Measurements from ENCODE around the gene C17orf50. TPM values are rescaled to one million over a fixed set of nuclear protein-coding genes. Genes with fewer than 3 reads are reported as not detected.

Gene C17orf50
- polyA plus RNA-seq, 1 donor: not detected

DNA sequence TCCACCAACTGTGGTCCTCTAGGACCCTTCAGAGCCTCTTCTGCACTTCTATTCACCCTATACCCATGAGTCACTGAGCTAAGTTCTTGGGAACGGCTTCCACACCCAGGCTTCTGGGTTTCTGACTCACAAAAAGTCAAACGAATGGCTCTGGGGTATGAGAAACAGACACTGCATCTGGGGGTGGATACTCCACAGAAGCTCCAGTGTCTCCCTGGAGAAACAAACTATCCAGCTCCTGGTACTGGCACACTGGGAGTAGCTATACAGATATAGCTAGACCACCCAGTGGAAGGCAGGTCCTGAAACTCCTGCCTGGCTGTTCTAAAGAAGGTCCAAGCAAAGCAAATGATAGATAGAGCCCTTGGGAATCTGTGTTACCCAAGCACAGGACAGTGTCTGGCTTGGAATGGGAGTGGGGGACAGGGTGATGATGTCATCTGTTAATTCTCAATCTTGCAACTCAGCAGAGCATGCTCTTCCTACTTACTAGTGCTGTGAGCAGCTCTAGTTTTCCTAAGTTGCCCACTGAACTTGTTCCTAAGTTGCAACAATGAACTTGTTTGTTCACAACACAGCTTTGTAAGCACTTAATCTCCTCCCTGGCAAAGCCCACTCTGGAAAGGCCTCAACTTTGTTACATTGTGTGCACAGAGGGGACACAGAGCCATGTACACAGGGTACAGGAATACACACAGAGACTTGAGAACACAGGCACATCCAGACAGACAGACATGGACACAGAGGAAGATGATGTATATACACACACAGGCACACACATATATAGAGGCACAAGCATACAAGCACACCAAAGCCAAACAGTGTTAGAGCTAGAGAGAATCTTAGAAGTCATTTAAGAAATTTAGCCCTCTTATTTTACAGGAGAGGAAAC lies 28.0 kb downstream of the C17orf50 start:
- no peak for DNase-seq

DNA sequence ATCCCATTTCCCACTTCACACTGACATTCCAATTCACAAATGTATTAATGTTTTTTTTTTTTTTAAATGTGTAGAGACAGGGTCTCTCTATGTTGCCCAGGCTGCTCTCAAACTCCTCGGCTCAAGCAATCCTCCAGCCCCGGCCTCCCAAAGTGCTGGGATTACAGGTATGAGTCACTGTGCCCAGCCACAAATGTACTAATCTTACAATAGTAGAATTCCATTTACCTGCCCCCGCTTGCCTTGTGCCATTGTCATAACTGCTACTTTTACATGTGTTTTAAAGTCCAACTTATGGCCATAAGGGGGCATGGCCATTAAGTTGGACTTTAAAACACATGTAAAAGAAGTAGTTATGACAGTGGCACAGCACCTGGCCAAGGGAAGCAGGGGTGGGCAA lies 30.2 kb downstream of the C17orf50 start:
- DNase-seq: no peak

DNA sequence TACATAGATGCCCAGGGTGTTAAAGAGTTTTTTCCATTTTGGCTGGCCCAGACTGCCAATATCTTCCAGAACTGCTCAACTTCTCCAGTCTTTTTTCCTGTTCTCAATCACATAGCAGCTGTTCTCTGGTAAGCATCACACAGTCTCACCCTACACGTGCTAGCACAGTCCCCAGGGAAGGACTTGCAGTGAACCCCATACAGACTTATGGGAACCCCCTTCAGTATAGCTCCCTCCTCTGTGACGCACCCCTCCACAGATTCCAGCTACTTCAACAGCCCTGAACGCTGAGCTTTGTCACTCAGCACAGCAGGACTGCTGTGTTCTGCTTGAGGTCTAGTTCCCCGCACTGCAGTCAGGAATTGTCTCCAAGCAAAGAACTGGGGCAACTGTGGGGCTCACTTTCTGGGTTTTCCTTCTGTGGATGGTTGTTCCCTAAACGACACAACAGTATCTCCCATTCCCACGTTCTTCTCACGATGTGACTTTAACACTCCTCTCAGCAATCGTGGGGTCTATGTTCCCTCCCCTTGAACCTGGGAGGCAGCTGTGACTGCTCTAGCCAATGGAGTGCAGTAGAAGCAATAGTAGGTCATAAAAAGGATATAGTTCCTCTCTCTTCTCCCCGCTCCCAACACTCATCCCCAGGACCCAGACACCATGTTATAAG lies 31.1 kb downstream of the C17orf50 start:
- DNase-seq: no peak

DNA sequence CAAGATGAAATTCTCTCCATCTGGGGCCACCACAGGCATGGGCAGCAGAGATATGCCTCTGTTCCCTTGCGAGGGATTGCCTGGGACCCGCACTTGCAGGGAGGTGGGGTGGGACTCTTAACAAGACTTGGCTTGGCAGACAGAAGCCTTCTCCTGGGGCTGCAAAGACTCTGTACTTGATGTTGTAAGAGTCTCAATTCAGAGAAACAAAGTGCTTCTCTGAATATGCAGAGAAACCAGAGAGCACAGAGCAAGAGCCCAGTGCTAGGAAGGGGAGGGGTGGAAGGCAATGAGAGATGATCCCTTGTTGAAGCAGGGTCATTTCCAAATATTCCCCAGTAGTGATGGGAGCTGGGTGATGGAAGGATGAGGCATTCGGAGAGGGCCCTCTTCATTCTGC lies 32.6 kb downstream of the C17orf50 start:
- no peak for DNase-seq

DNA sequence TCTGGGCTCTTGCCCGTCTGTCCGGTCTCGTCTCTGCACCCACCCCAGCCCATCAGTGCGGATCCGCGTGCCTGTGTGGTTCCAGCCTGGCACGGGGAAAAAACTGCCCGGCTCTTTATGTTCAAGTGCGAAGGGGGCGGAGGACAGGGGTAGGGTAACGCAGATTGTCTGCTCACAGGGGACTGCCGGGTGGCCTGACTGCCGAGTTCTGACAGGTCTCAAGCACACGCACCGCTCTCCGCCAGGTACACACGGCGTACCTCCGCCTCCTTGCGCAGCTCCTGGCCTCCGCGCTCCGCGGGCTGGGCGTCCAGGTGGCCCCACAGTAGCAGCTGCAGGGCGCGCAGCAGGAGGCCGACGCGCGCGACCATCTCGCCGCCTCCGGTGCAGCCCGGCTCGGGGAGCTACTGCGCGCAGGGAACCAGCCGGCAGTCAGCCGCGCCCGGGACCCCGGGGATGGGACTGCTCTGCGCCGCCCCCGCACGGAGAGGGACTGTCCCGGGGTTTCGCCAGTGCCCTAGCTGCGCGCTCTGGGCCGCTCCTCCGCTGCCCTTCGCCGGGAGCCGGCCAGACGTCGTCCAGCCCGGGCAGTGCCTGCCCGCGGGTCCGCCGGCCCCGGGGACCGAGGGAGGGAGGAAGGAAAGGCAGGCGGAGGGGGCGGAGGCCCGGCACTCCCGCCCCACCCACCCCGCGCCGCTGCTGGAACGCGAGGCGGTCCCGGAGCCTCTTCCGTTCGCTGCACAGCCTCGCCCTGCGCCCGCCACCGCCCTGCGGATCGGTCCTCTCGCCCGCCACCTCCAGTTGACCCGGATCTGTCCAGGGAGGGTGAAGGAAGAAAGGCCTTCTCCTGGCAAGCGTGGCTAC lies 34.6 kb downstream of the C17orf50 start, which contains the start of gene MMP28:
MMP28 (minus strand) TSS at position 635 of the 864 bp plus-strand sequence; CDS start at position 371, 264 bp downstream.
- DNase-seq: no peak

DNA sequence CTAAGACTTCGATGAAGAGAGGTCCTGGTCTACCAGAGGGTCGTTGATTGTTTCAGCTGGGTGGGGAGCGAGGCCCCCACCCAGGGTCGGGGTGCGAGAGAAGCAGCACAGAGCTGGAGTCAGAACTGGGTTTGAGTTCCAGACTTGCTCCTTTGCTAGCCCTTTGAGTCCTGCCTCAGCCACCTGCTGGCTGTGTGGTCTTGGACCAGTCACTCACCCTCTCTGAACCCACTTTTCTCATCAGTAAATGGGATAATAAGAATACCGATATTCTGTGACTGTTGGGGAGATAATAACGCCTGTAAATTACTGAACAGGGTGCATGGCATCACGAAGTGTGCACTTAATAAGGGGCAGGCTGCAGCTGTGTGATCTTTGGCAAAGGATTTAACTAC lies 35.2 kb downstream of the C17orf50 start:
- no peak for DNase-seq

DNA sequence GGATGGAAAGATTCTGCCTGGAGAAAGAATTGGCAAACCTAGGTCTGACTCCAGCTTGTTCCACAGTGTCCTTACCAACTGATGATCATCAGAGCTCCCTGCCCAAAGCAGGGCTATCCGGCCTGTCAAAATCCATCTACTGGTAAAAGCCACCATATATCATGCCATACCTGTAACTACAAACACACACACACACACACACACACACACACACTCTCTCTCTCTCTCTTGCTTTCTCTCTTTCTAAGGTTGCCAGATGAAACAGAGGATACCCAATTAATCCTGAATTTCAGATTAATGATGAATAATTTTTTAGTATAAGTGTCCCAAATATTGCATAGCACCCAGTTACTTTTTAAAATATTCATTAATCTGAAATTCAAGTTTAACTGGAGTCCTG lies 36.3 kb downstream of the C17orf50 start:
- DNase-seq: no peak

DNA sequence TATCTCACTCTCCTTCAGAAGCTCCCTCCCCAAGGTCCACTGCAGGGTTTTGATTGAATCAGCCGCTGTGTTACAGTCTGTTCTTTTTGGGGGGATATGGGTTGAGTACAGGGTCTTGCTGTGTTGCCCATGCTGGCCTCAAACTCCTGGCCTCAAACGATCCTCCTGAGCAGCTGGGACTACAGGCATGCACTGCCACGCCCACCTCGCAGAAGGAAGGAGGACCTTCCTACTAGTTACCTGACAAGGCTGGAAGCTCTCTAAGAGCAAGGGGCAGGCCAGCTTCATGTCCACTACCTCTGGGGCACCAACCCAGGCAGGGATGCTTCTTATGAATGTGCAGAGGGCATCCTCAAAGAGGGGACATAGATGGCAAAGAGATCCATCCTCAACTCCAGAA lies 36.7 kb downstream of the C17orf50 start:
- no peak for DNase-seq

DNA sequence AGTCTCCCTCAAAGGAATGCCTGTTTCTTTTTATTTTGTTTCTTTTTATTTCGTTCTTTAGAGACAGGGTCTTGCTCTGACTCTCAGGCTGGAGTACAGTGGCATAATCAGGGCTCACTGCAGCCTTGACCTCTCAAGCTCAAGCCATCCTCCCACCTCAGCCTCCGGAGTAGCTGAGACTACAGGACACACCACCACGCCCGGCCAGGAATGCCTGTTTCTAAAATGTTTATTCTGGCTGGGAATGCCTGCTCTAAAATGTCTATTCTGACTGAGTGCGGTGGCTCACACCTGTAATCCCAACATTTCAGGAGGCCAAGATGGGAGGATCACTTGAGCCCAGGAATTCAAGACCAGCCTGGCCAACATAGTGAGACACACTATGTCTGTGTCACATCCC lies 37.2 kb downstream of the C17orf50 start:
- no peak for DNase-seq

DNA sequence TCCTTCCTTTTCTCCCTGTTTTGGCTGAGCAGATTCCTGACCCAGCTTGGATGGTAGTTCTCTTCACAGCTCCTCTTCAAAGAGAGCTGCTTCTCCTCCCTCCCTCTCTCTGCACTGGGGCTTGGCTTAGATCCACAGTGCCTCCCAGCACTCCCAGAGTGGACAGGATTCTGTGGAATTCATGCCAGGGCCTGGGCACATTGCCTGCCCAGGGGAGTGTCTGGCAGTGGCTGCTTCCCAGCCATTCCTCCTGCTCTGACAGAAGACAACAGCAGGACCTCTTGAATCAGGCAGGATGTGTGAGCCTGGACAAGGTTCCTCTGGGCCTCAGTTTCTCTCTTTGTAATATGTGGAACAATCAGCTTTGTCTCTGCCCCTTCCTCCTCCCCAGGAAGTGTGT lies 39.3 kb downstream of the C17orf50 start:
- DNase-seq: no peak

DNA sequence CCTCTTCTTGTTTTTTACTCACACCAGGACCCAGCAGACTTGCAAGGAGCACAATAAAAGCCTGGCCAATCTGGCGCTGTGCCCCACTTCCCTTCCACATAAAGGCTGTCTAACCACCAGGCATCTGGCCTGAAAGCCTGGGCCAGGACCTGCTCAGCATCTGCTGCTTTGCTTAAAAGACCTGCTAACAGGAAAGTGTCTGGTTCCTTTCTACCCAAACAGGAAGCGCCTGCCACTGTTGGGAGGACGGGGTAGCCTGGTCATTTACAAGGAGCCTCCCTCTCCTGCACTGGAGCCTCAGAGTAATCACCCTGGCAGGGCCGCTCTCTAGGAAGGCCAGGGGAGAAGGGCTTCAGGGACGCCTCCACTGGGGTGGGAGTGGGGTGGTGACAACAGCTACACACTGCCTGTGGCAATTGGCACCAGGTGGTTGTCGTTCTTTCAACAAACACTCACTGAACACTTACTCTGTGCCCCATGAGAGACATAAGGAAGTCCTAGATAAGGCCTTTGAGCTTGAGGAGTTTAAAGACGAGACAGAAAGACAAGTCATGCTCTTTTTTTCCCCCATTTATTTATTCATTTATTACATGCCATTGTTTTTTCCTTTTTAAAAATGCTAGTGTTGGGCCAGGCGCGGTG lies 41.0 kb downstream of the C17orf50 start:
- no peak for DNase-seq

DNA sequence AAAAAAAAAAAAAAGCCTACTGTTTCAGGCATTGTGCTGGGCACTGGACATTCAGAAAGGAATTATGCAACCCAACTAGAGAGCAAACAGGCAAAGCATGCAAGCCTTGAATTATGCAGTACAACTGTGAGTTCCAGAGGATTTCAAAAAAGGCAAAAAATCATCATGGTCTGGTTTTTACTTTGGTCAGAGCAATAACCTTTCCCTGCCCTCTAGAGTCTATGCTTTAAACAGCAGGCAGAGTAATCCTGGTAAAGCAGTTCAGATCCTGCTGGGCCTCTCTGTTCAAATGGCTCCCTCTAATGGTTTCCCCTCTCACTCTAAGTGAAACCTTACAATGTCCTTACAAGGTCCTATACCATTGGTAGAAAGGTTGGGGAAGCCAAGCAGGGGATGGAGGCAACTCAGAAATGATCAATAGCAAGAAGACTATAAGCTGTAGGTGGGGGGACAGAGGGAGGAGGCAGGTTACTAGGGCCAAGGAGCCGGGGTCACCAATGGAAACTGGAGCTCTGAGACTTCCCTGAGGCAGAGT lies 44.0 kb downstream of the C17orf50 start:
- peak; percentile 79 for DNase-seq

DNA sequence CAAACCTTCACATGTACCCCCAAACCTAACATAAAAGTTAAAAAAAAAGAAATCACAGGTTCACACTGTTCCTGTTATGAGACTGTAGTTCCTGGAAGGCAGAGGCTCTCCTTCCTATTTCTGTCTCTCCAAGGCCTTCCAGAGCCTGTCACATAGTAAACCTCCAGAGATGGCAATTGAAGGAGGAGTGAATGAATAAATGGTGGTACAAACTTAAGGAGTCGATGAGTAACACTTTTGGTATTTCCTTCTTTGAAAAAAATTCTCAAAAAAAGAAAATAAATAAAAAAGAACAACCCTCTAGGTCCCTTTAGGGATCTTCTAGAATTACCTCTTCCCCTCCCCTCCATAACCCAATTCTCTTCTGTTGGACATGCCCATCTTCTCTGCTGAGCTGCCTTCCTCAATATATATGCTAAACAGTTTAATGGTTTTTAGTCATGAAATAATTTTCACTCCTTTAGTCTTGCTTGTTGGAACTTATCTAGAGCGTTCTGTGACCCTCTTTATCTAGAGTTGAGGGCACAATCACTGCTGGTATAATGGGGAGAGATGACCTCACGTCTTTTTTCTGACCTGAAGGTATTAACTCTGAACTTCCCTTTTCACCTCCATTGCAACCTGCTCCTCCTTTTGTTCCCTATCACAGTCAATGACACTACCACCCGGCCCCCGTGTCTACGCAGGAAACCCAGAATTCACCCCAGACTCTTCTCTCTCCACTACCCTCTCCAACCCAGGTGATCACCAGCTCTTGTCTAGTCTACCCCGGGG lies 46.9 kb downstream of the C17orf50 start:
- no peak for DNase-seq

DNA sequence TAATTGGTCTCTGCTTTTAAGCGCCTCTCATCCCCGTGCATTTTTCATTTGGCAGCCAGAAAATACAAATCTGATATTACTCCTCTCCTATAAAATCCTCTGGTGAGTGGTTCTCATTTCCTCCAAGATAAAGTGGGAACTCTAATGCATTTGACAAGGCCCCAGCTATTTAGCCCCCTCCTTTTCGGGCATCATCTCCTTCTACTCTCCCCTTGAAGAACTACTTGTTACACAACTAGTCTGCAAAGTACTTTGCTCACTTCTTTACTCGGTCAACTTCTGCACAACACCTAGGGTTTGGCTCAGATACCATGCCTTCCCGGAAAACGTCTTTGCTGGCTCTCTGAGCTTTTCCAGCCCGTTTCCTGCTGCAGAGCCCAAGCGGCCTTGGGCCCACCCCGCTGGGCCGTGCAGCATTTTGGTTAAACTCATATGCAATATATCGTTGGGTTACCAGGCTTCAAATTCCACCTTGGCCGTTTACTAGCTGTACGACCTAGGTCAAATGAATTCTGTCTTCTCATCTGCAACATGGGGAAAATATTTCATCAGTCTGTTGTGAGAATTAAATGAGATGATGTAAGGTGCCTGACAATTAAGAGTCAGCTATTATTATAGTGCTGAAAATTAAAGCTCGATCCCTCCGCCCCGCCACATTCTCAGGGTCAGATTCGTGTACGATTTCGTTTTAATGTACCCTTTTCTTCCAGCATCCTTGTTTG lies 47.7 kb downstream of the C17orf50 start:
- no peak for DNase-seq

DNA sequence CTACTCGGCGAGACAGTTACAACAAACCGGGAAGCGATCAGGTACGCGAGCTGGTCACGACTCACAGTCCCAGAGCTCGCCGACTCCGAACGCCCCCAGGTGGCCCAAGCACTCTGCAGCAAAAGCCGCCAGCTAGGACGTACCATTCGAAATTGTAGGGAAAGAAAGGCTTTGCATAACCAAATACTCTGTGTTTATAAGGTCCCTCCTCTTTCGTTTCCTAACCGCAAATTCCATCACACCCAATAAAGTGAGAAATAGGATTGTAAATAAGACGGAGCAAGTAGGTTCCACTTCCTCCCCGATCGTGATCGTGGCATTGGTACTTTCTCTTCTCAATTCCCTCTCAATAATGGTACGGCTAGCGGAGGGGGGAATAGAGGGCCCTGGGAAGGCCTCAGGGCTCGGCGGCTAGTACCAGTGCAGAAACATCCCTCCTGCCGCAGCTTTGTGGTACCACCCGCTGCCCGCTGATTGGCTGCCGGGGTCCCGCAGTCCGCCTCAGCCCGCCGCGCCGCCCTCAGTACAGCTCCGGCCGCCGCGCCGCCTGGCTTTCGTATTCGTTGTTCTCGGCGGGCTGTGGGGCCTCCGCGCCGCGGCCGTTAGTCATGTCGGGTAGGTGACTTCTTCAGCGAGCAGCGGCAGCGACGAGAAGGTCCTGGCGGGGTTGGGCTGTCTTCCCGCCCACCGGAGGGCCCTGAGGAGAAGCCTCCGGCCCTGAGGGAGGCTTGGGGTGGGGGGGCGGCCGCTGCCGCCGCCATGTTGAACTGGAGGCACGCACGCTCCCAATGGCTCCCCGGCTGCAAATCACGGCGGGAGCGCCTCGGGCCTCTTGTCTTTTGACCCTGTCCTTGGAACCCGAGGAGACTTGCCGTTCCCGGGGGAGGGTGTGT lies 48.5 kb downstream of the C17orf50 start, which contains the start of gene TAF15:
TAF15 (plus strand) TSS at position 523 of the 893 bp plus-strand sequence; CDS start at position 609, 86 bp downstream.
- peak; percentile 98 for DNase-seq

DNA sequence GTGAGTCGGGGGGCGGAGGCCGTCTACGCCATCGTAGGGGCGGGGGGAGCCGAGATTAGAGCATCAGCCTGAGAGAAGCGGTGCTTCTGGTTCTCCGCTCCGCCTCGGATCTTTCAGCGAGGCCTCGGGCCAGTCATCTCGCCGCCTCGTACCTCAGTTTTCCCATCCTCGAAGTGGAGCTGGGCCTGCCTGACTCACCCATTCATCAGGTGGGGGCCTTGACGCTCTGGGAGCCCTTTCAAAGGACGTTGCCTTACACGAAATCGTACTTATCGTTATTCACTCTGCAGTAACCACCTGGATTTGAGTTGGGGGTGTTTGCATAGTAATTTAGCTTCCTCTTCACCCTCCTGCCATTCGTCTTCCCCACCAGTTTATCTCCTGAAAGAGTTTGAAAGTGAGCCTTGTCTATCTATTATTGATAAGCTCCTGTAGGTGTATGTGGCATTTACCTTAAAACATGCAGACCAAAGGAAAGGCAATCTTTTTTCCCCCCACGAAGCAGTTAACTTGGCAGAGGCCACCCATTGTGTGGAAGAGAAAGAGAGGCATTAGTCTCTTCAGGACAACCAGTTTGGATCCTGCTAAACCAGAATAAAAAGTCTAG lies 49.3 kb downstream of the C17orf50 start:
- DNase-seq: no peak

DNA sequence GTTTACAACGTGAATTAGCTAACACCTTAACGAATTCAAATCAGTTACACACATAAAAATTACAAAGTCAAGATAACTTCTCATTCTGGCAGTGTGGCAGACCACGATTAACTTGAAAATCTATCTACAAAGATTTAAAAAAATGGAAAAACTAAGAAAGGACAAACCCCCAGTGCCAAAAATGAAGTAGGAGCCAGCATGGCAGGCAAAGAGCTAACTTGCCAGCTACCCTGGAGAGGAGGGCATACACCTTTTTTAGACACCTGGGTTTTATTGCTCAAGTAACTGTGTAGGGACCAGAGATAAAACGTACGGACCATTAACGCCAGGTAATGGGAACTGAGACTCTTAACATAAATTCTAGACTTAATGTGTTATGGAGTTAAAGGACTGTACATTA lies 51.1 kb downstream of the C17orf50 start:
- DNase-seq: no peak

DNA sequence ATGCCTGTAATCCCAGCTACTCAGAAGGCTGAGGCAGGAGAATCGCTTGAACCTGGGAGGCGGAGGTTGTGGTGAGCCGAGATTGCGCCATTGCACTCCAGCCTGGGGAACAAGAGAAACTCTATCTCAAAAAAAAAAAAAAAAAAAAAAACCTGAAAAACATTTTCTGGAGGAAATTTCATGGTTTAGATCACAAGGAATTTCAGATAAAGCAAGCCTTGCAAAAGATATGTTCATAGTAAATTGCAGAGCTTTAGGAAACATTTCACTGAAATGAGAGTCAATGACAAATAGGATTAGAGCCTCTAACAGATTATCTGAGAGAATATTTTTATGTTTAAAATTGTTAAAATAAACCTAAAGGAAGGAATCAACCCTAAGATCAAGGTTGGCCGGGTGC lies 51.8 kb downstream of the C17orf50 start:
- DNase-seq: no peak

Measured in left kidney (tissue), 2 donors.